ENCODE results near the gene DPYSL4. TPM values are rescaled to one million over a fixed set of nuclear protein-coding genes. Genes with fewer than 3 reads are reported as not detected.

The DPYSL4 gene
- total RNA-seq, 4 donors from 2014 or later = 0.27 TPM; not detected in 3

GRCh38 chr10:132165416-132165980 lies 21.2 kb upstream of the DPYSL4 start:
- no peaks in the 10 kb centered on the region for H3K36me3 ChIP-seq
- H3K27ac ChIP-seq = no peak overlapping the region
- peaks cover 0 to 8% (median 0%) of the 10 kb centered on the region in 4 donors for H3K4me1 ChIP-seq
- H3K9me3 ChIP-seq = no peaks in the 10 kb centered on the region
- DNase-seq = no peak
- TF ChIP-seq POLR2A (IDR thresholded peaks at IDR 0.05) = no peak
- TF ChIP-seq CTCF (IDR thresholded peaks at IDR 0.05) = no peak
- H3K4me3 ChIP-seq = no peak overlapping the region
- H3K27me3 ChIP-seq = no peaks in the 10 kb centered on the region

- no peak overlapping the region for H3K4me3 ChIP-seq
- H3K36me3 ChIP-seq = no peaks in the 10 kb centered on the region
- no peak for DNase-seq
- no peaks in the 10 kb centered on the region for H3K27me3 ChIP-seq
- no peak overlapping the region for H3K27ac ChIP-seq
- TF ChIP-seq POLR2A (IDR thresholded peaks at IDR 0.05) (no peak), CTCF (IDR thresholded peaks at IDR 0.05) (no peak)
- peaks cover 0 to 8% (median 0%) of the 10 kb centered on the region in 4 donors for H3K4me1 ChIP-seq
- no peaks in the 10 kb centered on the region for H3K9me3 ChIP-seq
Observed at GRCh38 chr10:132166216-132166950, 20.4 kb upstream of the DPYSL4 start.

- Histone ChIP-seq H3K4me3 (no peak overlapping the region), H3K27me3 (no peaks in the 10 kb centered on the region), H3K27ac (no peak overlapping the region), H3K9me3 (no peaks in the 10 kb centered on the region), H3K36me3 (no peaks in the 10 kb centered on the region), H3K4me1 (peaks cover 0 to 8% (median 0%) of the 10 kb centered on the region in 4 donors)
- TF ChIP-seq POLR2A (IDR thresholded peaks at IDR 0.05) (no peak), CTCF (IDR thresholded peaks at IDR 0.05) (no peak)
- DNase-seq = no peak
Observed at GRCh38 chr10:132167041-132167674, 19.6 kb upstream of the DPYSL4 start.

GRCh38 chr10:132167976-132168375 lies 18.8 kb upstream of the DPYSL4 start:
- no peaks in the 10 kb centered on the region for H3K27me3 ChIP-seq
- no peaks in the 10 kb centered on the region for H3K9me3 ChIP-seq
- no peak for DNase-seq
- TF ChIP-seq CTCF (IDR thresholded peaks at IDR 0.05) (no peak), POLR2A (IDR thresholded peaks at IDR 0.05) (no peak)
- no peak overlapping the region for H3K4me3 ChIP-seq
- H3K36me3 ChIP-seq = no peaks in the 10 kb centered on the region
- no peak overlapping the region for H3K27ac ChIP-seq
- H3K4me1 ChIP-seq = peaks cover 0 to 6% (median 0%) of the 10 kb centered on the region in 4 donors

GRCh38 chr10:132168571-132169030 lies 18.1 kb upstream of the DPYSL4 start:
- Histone ChIP-seq H3K9me3 (no peaks in the 10 kb centered on the region), H3K4me3 (no peak overlapping the region), H3K36me3 (no peaks in the 10 kb centered on the region), H3K4me1 (no peaks in the 10 kb centered on the region), H3K27ac (no peak overlapping the region), H3K27me3 (no peaks in the 10 kb centered on the region)
- DNase-seq = no peak
- no peak for TF ChIP-seq CTCF (IDR thresholded peaks at IDR 0.05)

Measured in Peyer's patch (tissue), 4 donors.